Upper lobe of right lung (tissue), 1 donor: ENCODE data around the gene TPX2. TPM values are rescaled to one million over a fixed set of nuclear protein-coding genes. Genes with fewer than 3 reads are reported as not detected.
A peak's percentile ranks its signal among the peaks of the same experiment; 100 is the strongest.

ENCODE experiments used
- ATAC-seq: fragments of 200-7000 bp; cut with Tn5 transposase; one replicate; pipeline ENCODE4 v1.9.1; 2020; ENCODE audit warnings: mild to moderate bottlenecking, moderate library complexity
- DNase-seq: peaks from one replicate; pipeline ENCODE4 v3.0.0-alpha.2; 2020
- H3K27ac ChIP-seq: fragments of 200-600 bp; one replicate; pipeline ENCODE4 v1.8.0; 2022
- H3K27me3 ChIP-seq: fragments of 200-600 bp; one replicate; pipeline ENCODE4 v1.8.0; 2022; ENCODE audit warnings: mild to moderate bottlenecking
- H3K36me3 ChIP-seq: fragments of 200-600 bp; one replicate; pipeline ENCODE4 v1.8.0; 2022
- H3K4me1 ChIP-seq: fragments of 200-600 bp; one replicate; pipeline ENCODE4 v1.8.0; 2022
- H3K4me3 ChIP-seq: fragments of 200-600 bp; one replicate; pipeline ENCODE4 v1.8.0; 2022; ENCODE audit warnings: mild to moderate bottlenecking
- H3K9me3 ChIP-seq: fragments of 200-600 bp; one replicate; pipeline ENCODE4 v1.8.0; 2022
- CTCF ChIP-seq: fragments of 200-600 bp; IDR thresholded peaks from one replicate; pipeline ENCODE4 v1.8.0; 2022; ENCODE audit warnings: antibody characterized with exemption
- intact Hi-C: fragments of 100-400 bp; cut with DNase I; formaldehyde crosslinking; loops from one replicate; pipeline ENCODE4 v1.11.0; 2022
- total RNA-seq: library from RNA; stranded (reverse); fragmentation: NEBNext Ultra II Directional; extraction: Animal tissue kit (Norgen Biotek cat#: 25700); gene quantifications from one replicate; pipeline ENCODE4 v1.2.1, GENCODE V29; 2021
- donor health status: DM: no; HTN: yes; CAD: no; lungs with severe emphysema.

Gene TPX2
- total RNA-seq, 1 donor from 2014 or later = 1.6 TPM

DNA sequence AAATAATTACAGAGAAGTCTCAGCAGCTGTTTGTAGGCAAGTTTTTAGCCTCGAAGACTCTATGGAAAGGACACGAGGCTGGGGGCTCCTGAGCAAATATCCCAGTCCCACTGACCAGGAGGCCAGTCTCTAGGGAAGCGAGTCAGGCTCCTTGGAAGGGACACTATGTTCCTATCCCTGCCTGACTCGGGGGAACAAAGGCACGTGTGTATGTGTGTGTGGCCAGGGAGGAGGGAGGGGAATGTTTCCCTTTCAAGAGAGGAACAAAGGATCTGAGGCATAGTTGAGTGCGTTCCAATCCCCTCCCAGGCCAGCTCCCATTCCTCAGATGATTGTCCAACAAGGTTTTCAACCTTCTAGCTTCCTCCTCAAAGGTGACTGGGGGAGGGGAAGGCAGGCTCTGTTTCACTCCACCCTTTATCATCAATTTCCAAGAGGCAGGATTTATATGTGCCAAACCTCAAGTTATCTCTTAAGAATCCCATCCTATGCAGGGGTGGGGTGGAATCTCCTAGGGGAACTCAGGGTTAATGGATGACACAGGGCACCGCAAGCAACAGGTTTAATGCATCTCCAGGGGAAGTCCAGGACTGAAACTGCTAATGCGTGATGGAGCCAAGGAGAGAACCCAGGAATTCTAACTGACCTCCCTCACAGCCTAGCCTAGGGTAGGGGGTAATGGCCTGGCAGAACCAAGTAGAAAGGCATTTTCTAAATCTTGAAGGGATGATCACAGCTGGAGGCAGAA is 26.4 kb upstream of the TPX2 start:
- Histone ChIP-seq H3K4me3 (peak overlapping the region; percentile 34), H3K27ac (peak overlapping the region; percentile 95), H3K4me1 (peaks cover 94% of the 10 kb centered on the region), H3K9me3 (no peaks in the 10 kb centered on the region), H3K36me3 (peaks cover 62% of the 10 kb centered on the region), H3K27me3 (no peaks in the 10 kb centered on the region)
- peak; percentile 90 for ATAC-seq
- TF ChIP-seq CTCF = no peak
- peak; percentile 80 for DNase-seq
- intact Hi-C loops = no loop called here

DNA sequence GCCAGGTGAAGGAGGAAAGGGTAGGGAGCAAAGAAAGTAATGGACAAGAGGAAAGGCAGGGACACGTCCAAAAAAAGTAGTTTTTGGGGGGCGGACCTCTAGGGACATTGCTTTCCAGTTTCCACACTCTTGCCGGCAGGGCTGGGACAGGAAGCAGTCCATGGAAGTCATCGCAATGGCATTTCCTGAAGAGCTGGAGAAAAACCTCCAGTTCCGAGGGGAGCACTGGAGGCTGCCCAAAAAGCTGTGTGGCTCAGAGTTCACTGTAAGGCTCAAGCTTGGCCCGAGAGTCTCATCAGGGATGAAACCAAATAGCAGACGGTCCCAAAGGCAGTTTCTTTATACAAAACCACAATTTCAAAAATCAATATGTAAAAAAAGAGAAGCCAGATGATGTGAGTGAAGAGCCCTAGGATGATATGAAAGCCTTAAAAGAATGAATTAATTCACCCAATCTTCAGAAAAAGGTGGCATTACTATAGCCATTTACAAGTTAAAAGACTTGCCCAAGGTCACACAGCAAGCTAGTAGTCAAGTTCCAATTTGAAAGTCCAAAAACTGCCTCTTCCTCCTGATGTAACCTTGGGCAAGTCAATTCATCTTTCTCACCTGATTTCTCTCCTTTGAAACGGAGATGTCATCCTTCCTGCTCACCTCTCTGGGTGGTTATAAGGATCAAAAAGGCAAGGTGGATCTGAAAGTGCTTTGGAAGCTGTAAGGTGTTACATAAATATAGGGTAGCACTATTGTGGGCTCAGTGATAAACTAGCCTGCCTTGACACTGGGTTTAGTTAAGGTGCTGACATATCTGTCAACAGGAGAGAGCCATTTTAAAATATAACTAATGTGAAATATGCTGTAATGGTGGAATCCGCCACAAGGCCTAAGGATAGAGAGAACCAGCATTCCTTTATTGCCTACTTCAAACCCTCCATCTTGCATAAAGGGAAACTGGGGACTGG is 25.5 kb upstream of the TPX2 start:
- peaks cover 67% of the 10 kb centered on the region for H3K36me3 ChIP-seq
- DNase-seq = peak; percentile 73
- no peaks in the 10 kb centered on the region for H3K27me3 ChIP-seq
- H3K9me3 ChIP-seq = no peaks in the 10 kb centered on the region
- H3K27ac ChIP-seq = peak overlapping the region; percentile 95
- peak; percentile 61 for ATAC-seq
- intact Hi-C loops = no loop called here
- peaks cover 94% of the 10 kb centered on the region for H3K4me1 ChIP-seq
- peak overlapping the region; percentile 34 for H3K4me3 ChIP-seq
- TF ChIP-seq CTCF = no peak

- no peak for DNase-seq
- Histone ChIP-seq H3K9me3 (no peaks in the 10 kb centered on the region), H3K4me1 (peaks cover 96% of the 10 kb centered on the region), H3K36me3 (peaks cover 60% of the 10 kb centered on the region), H3K27me3 (no peaks in the 10 kb centered on the region), H3K27ac (peak overlapping the region; percentile 99), H3K4me3 (peak overlapping the region; percentile 84)
- intact Hi-C loops = no loop called here
- no peak for TF ChIP-seq CTCF
- ATAC-seq = no peak
Observed at GRCh38 chr20:31715766-31716165, 23.3 kb upstream of the TPX2 start.

- intact Hi-C loops = no loop called here
- Histone ChIP-seq H3K9me3 (no peaks in the 10 kb centered on the region), H3K36me3 (peaks cover 60% of the 10 kb centered on the region), H3K4me1 (peaks cover 91% of the 10 kb centered on the region), H3K4me3 (peak overlapping the region; percentile 84), H3K27ac (peak overlapping the region; percentile 99), H3K27me3 (no peaks in the 10 kb centered on the region)
- no peak for ATAC-seq
- no peak for DNase-seq
- TF ChIP-seq CTCF = no peak
Observed at GRCh38 chr20:31716351-31716750, 22.7 kb upstream of the TPX2 start.

DNA sequence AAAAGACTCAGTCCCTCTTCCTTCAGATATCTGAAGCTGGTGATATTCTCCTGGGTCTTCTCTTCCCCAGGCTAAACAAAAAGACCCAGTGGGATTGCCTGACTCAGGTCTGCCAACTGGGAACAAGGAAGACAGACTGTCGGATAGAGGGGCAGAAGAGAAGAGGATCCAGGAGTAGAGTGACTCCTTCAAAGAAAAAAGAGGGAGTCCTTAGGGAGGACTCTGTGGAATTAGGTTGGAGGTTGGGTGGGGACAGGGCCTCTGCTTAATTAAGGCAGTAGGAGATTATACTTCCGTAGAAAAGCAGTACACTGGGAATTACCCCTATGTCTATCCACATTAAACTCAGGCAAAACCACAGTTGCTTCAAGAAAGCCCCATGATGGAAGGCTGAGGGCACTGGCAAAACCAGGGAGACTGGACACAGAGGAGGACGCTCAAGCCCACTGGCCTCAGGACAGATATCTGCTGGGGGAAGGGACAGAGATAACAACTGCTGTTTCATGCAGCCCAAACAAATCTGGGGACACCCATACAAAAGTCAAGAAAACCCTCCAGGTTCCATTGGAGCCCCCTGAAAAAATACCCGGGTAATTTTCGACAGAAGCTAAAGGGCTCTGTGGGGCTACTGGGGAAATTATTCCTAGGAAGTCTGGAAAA is 22.1 kb upstream of the TPX2 start:
- no peak for ATAC-seq
- Histone ChIP-seq H3K4me1 (peaks cover 85% of the 10 kb centered on the region), H3K27me3 (no peaks in the 10 kb centered on the region), H3K36me3 (peaks cover 59% of the 10 kb centered on the region), H3K27ac (peak overlapping the region; percentile 99), H3K4me3 (peak overlapping the region; percentile 84), H3K9me3 (no peaks in the 10 kb centered on the region)
- intact Hi-C loops = no loop called here
- DNase-seq = no peak
- no peak for TF ChIP-seq CTCF
